ENCODE measurements around the gene TTC9B.
"Not testable (repeated sequence)": the region's sequence is repeated elsewhere in the genome, so short reads cannot be mapped to it uniquely, and the experiment has no call there.

TTC9B gene

DNA sequence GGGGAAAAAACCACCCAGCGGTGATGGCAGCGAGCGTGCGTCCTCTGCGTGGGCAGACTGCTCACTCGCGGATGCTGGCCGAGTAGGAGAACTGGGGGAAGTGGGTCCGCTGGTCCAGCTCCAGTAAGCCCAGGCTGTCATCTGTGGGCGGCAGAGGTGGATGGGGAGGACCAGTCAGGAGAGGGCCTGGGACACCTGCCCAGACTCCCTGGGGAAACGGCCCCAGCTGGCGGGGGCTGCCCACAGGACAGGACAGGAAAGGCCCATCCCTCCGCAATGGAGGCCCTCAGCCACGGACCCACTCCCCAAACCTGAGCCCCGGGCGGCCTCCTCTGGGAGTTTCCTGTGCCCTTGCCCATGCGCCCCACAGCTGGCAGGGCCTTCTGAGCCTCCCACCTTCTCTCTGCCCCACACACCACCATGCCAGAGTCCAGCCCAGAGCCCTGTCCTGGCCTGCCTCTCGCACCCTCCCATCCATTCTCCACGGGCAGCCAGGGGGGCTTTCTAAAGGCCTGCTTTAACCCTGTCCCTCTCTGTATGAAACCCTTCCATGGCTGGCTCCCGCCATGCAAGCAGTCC lies 15.7 kb upstream of the TTC9B start:
- DNase-seq (ENCODE audit: extremely low read depth in 1 of 2, low read depth in 1 of 2), result no peak

DNA sequence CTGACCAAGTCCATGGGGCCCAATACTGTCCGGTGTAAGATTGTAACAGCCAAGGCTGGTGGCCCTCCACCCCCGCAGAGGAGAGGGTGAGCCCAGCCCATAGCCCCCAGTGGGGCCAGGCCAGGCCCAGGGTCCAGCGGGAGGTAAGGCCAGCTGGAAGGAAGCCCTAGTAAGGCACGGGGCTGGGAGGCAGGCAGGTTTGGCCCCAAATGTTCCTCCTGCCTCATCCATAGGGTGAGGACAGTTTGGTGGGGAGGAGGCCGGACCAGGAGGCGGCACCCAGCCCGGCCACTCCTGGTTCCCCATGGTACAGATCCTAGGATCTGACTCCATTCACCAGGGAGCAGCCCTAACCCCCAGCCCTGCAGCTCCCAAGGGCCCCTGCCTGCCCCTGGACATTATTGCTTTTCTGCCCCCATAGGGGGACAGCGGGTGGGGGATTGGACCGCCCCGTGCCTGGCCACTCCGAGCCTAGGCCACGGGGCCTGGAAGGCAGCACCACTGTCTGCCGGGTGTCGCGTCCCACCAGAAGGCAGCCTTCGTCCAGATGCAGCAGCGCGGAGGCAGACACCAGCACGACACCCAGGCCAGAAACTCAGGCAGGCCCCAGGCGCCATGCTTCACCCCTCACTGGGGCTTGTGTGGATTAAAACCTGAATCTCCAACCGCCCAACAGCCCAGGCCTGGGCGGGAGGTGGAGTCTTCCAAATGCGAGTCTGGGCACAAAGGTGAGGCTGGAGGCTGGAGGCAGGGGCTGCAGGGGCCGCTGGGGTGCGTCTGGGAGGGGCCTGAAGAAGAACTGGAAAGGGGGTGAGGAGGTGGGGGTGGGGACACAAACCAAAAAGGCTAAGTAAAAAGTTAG lies 15.0 kb upstream of the TTC9B start:
- DNase-seq (ENCODE audit: extremely low read depth in 1 of 2, low read depth in 1 of 2), result no peak

DNA sequence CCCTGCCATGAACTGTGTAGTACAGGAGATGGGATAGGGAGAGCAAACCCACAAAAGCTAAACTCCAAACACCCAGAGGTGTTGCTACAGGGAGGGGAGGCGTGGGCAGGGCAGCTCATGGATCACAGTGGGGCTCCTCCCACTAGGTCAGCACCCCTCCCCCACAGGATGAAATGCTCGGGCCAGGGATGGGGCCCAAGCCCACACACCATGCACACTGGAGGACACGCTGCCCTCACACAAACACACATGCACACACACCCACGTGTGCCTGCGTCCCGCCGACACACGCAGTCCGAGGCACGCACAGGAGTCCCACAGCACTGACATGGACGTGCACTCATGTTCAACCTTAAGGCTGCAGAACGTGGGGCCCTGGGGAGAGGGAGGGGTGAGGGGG lies 14.3 kb upstream of the TTC9B start:
- no peak for DNase-seq (ENCODE audit: extremely low read depth in 1 of 2, low read depth in 1 of 2)

DNA sequence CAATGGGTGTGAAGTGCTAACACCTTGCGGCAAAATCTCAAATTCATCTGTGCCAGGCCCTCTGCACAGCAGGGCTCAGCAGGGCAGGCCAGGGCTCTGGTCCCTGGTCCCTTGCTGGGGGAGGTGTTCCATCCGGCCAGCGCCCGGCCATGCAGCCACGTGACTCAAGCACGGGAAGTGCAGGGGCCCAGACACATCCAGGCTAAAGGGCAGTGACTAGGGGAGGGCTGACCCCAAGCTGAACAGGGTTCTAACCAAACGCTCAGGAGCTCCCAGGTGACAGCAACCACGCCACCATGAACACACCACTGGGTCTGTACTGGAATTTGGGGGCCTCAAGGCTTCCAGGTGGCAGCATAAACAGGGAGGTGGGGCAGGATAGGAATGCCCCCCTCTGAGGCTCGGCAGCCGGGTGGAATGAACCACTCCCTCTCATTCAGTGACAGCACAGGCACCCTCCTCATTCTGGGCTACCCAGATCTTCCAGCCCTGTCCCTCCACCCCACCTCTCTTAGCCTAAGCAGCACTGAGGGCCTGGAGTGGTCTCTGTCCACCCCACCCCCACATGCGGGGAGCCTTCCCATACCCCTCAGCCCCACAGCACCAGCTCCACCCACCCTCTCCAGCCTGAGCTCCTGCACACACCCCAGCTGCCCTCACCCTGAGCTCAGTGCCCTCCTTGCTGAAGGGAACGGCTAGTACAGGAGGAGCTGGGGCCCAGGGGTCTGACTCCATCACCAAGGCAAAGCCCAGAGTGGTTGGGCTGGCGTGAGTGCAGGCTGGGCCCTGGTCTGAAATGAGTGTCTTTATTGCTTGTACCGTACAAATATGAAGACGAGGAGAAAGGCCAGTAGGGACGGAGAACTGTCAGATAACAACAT lies 13.6 kb upstream of the TTC9B start:
- DNase-seq (ENCODE audit: extremely low read depth in 1 of 2, low read depth in 1 of 2), result no peak

DNA sequence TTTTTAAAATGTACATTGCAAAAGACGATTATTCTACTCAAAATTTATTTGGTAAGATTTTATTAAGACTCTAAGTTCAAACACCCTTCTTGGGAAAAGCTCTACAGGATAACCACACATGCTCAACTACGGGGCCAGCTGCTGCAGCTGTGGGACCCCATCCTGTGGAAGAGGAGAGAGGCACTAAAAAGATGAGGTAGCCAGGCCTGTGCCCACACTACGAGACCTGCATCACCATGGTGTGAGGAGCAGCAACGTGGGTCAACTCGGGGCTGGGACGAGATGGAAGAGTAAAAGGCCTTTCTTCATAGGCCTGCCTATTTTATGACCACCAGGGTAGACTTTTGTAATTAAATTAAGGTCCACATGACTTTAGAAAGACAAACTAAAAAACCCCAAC lies 12.9 kb upstream of the TTC9B start:
- no peak for DNase-seq (ENCODE audit: extremely low read depth in 1 of 2, low read depth in 1 of 2)

DNA sequence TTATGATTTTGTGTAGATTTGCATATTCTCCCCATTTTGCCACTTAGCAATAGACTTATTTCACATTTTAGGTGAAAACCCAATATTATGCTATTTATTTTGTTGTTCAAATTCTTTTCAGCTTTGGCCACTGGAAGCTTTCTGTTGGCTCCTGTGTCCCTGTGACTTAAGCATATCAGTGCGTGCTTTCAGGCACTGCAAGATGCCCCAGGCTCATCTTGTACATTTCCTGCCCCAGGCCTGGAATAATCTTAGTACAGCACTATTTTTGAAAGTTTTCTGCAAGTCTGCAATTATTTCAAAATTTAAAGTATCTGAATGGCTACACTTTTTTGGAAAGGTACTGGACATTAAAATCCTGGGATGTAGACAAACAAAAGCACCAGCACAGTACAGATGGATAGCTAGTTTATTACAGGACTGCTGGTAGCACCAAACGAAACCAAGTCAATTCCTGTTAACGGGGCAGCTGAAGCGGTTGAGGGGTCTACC lies 11.8 kb upstream of the TTC9B start:
- DNase-seq (ENCODE audit: extremely low read depth in 1 of 2, low read depth in 1 of 2), result no peak

DNA sequence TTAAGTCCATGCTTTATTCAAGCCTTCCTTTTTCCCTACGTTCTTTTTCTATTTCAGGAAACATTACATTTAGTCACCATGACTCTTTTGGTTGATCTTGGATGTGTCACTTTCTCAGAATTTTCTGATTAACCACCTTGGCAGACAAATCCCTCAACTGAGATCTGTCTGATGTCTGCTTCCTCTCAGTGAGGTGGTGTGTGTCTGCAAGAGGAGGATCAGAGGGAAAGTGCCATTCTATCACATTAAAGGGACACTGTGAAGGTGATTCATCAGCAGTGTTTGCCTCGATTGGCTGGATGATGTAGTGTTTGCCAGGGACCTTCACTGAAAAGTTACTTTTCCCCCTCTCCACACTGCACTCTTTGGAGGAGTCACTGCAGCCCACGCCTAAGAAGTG lies 11.3 kb upstream of the TTC9B start:
- no peak for DNase-seq (ENCODE audit: extremely low read depth in 1 of 2, low read depth in 1 of 2)

DNA sequence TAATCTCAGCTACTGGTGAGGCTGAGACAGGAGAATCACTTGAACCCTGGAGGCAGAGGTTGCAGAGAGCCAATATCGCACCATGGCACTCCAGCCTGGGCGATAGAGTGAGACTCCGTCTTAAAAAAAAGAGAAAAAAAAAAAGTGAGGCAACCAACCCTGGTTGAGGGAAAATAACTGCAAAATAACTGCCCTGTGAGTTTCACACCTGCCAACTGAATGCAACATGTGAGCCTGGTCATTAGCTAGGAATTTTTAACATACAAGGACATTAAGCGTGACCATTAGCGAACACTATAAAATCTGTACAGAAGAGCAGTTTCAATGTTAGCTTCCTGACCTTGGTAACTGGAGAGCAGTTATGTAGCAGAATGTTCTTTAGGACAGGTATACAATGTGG lies 10.7 kb upstream of the TTC9B start:
- no peak for DNase-seq (ENCODE audit: extremely low read depth in 1 of 2, low read depth in 1 of 2)

DNA sequence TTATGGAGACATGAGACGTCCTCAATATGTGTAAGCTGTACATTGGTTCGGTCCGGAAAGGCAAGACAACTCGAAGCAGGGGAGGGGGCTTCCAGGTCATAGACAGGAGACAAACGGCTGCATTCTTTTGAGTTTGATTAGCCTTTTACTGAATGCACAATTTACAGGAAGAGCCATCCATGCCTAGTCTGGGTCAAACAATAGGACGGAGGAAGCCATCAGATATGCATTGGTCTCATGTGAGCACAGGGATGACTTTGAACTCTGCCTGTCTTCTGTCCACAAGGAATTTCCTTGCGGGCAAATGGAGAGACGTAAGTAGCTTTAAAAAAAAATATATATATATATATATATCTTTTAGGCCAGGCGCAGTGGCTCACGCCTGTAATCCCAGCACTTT lies 10.2 kb upstream of the TTC9B start:
- no peak for DNase-seq (ENCODE audit: extremely low read depth in 1 of 2, low read depth in 1 of 2)

DNA sequence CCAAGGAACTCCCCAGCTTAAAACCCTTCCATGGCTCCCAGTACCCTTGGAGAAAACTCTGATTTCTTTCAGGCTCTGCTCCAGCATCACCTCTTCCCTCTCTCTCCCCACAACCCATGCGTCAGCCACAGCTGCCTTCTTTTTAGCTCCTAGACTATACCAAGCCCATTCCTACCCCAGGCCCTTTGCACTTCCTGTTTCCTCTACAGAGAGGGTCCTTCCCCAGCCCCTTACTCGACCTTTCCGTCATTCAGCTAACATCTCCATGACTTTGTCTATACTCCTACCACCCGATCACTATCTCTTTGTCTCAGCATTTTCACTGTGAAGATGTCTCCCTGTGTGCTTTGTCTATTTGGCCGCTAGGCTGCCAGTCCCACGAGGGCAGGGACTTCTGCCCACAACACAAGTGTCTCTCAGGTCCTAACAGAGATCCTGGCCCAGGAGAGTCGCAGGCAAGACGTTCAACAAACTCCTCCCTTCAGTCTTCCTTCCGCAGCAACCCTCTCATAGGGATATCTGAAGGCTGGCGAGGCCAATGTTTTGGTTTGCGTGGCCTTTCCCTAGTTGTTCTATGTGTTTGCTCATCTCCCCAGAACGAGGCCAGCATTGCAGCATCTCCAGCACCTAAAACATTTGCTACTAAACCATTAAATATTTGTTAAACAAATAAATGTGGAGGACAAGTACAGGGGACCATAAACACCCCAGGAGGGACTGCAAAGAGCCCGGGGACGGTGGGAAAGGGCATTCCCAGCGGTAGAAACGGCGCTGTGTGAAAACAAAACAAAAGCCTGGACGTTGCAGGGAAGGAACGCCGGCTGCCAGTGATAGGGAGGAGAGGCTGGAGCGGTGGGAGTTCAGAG lies 7.5 kb upstream of the TTC9B start:
- no peak for DNase-seq (ENCODE audit: extremely low read depth in 1 of 2, low read depth in 1 of 2)

DNA sequence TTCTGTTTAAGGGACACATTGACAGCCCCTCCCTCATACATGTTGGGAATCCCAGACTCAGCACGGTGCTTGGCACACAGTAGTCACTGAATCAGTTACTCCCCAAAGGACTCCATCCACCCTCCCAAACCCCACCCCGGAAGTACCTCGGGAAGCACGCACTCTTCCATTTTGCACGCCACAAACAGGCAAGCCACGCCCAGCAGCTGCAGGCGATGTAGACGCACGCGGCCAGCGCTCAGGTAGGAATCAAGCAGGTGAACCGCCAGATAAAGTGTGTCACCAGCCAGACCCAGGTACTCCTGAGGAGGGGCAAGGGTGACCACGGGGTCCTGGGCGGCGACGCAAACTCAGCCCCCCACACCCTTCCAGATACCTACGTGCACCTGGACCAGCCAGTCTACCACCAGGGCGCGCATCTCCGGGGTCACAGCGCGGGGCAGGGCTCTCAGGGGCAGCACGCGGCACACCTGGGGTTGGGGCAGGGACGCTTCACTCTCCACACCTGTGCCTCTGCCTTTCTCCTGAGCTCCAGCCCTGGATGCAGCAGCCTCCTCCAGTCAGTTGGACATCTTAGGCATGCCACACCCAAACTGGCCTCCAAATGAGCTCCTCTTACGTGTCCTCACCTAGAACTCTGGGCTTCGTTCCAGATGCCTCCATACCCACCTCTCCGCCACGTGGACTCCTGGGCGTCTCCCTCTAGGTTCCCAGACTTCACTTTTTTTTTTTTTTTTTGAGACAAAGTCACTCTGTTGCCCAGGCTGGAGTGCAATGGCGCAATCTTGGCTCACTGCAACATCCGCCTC lies 6.4 kb upstream of the TTC9B start:
- DNase-seq (ENCODE audit: extremely low read depth in 1 of 2, low read depth in 1 of 2), result no peak

DNA sequence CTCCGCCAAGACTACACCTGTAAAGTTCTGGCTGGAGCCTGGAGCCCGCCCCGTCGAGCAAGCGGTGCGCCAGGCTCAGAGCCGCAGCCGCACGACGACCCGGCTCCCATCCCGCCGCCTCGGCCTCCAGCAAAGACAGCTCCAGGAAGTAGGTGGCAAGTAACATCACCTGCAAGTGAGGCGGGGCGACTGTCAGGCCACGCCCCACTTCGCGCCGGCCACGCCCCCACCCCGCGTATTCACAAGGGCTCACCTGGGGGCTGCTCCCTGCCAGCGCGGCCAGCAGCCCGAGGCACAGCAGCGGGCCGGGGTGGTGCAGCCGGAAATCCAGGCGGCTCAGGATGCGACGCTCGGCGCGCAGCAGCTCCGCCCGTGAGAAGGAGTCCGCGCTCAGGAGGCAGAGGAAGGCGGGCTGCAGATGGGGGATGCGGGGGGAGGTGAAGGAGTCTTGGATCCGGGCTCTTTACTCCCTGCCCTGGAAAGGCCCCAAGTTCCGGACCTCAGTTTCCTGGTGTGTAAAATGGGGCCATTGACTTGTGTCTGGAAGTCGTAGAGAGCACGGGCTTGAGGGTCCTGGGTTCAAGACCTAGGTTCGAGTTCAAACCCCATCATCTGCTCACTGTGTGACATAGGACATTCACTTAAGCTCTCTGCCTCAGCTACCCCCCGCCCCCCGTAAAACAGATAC lies 5.1 kb upstream of the TTC9B start:
- DNase-seq (ENCODE audit: extremely low read depth in 1 of 2, low read depth in 1 of 2), result no peak

DNA sequence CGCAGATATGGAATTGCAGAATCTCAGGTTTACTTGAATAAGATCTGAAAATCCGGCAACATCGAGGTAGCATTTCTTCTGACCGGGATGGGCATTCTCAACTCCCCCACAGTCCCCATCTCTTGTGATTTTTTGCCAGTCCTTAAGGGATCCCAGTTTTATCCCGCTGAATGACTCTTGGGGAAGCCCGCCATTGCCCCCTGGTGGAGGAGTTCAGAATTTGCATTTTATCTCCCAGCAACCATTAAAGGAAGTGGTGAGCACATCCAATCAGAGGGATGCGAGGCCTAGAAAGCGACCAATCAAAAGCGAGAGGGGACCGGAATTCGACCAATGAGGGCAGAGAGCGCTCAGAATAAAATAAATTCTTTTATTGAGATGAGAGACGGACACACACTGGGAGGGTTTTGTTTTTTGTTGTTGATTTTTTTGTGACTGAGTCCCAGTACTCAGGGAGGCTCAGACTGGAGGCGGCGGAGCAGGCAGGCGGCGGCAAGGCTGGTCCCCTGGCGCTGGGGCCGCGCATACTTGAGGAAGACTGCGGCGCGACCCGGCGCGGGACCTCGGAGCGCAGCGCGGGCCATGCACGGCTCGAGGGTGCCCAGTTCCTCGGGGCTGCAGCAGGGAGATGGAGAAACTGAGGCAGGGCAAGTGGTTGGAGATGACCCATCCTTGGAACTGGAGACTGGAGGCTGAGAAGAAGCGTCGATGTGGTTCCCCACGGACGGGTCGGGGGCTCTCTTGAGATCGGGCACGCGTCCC lies 3.9 kb upstream of the TTC9B start:
- DNase-seq (ENCODE audit: extremely low read depth in 1 of 2, low read depth in 1 of 2), result peak; percentile 32 to 56

DNA sequence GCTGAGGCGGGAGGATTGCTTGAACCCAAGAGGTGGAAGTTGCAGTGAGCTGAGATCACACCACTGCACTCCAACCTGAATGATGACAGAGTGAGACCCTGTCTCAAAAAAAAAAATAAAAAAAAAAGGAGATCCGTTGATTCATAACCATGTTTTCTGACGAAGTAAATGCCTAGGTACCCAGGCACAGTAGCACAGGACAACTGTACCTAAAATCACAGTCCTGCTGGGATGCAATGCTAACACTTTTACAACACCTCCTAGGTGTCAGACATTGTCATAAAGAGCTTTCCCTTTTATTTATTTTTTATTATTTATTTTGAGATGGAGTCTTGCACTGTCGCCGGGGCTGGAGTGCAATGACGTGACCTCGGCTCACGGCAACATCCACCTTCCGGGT lies 2.5 kb upstream of the TTC9B start:
- DNase-seq (ENCODE audit: extremely low read depth in 1 of 2, low read depth in 1 of 2), result no peak

DNA sequence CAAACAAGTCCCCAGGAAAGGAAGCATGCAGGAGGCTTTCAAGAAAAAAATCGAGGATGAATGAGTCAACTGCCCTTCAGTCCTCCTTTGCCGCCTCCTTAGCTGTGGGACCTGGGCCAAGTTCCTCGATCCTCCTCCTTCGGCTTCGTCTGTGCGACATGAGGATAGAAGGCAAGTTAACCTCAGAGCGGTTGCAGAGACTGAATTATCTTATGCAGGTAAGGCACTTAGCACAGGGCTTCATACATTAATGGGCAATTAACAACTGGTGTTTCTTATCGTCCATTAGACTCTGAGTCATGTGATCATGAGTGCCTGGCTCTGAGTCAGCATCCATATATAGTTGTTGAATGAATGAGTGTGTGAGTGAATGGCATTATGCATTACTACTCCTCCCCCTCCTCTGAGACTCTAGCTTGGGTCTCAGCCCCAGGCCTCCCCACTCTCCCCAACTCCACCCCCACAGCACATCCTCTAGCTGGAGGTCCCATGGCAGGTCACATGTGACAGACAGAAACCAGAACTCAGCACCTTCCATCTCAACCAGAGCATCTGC lies 1.6 kb upstream of the TTC9B start:
- no peak for DNase-seq (ENCODE audit: extremely low read depth in 1 of 2, low read depth in 1 of 2)

DNA sequence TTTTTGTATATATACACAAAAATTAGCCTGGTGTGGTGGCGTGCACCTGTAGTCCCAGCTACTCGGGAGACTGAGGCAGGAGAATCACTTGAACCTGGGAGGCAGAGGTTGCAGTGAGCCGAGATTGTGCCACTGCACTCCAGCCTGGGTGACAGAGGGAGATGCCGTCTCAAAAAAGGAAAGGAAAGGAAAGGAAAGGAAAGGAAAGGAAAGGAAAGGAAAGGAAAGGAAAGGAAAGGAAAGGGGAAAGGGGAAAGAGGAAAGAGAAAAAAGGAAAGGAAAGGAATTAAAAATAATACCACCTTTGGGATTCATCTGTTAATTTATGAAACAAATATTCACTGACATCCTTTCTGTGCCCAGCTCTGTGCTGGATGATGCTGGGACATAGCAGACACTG lies 845 bp upstream of the TTC9B start:
- DNase-seq (ENCODE audit: extremely low read depth in 1 of 2, low read depth in 1 of 2), result not testable (repeated sequence)

DNA sequence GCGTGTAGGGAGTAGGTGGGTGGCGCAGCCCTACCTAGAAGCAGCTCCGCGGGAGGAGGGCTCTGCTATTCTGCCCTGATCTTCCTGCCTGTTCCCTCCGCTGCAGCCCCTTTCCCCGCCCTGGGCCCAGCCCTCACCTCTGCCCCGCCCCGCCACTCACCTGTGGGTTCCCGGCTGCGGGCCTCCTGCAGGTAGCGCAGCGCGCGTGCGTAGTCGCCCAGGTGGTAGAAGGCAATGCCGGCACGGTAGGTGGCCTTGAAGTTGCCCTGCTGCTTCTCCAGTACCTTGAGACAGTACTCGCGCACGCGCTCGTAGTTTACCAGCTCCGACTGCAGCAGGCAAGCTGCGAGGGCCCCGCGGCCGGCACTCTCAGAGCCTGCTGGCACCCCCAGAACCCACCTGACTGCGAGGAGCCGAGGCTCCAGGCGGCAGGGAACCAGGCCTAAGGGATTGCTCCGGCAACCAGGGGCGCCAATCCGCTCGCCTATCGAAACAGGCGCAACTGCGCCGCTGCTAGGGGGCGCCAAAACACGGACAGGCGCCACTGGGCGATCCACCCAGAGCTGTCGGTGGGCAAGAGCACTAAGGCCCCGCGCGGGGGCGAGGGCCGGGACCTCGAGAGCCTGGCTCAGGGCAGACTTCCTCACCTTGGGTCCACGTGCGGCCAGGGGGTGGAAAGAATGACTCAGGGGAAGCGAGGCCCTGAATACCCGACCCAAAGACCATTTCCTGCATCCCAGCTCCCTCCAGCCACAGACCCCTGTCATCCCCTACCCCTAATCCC lies 965 bp downstream of the TTC9B start:
- DNase-seq (ENCODE audit: extremely low read depth in 1 of 2, low read depth in 1 of 2), result no peak

DNA sequence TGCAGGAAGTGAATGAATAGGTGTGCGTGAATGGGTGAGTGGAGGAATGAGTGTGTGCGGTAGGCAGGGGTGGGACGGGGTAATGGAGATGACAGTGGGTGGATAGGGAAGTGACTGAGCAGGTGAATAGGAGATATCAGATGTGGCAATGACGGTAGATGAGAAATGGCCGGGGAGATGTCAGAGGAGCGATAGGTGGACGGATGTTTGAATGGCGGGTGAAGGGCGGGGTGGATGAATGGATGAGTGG lies 1.5 kb downstream of the TTC9B start:
- no peak for DNase-seq (ENCODE audit: extremely low read depth in 1 of 2, low read depth in 1 of 2)

Measured in stimulated activated CD8-positive, alpha-beta memory T cell treated with anti-CD3 and anti-CD28 coated beads, Interleukin-7, amount 100 ng/mL, for 48 hours (primary cell).